Measurements from ENCODE around the gene NUDCD2.
"Not testable (repeated sequence)": the region's sequence is repeated elsewhere in the genome, so short reads cannot be mapped to it uniquely, and the experiment has no call there.

The NUDCD2 gene

DNA sequence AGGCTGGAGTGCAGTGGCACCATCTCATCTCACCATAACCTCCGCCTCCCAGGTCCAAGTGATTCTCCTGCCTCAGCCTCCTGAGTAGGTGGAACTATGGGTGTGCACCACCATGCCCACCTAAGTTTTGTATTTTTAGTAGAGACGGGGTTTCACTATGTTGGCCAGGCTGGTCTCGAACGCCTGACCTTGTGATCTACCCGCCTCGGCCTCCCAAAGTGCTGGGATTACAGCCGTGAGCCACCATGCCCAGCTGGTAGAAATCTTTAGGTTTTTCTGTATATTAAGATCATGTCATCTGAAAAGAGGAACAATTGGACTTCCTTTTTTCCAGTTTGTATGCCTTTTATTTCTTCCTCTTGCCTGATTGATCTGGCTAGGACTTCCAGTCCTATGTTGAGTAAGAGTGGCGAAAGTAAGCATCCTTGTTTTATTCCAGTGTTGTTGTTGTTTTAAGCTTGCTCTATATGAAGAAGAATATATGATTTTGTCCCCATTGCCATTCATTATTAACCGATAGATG is 63.0 kb downstream of the NUDCD2 start:
- not testable (repeated sequence) for H3K27ac ChIP-seq (ENCODE audit: low read length); H3K27me3 ChIP-seq (ENCODE audit: low read depth, low read length); H3K9me3 ChIP-seq (ENCODE audit: control insufficient read depth in 1 of 2, low read length in 2 of 2); H3K4me1 ChIP-seq (ENCODE audit: control insufficient read depth in 1 of 2, insufficient read depth in 2 of 2, low read length in 2 of 2); H3K4me3 ChIP-seq (ENCODE audit: low read depth in 1 of 2, low read length in 2 of 2); H3K36me3 ChIP-seq (ENCODE audit: control insufficient read depth in 1 of 2, insufficient read depth in 2 of 2, low read length in 2 of 2)
